ENCODE measurements around the gene ASAP3. TPM values are rescaled to one million over a fixed set of nuclear protein-coding genes. Genes with fewer than 3 reads are reported as not detected.

ASAP3 gene
- total and polyA plus RNA-seq, 12 donors, result 15.5 to 58.4 (median 30.4) TPM

DNA sequence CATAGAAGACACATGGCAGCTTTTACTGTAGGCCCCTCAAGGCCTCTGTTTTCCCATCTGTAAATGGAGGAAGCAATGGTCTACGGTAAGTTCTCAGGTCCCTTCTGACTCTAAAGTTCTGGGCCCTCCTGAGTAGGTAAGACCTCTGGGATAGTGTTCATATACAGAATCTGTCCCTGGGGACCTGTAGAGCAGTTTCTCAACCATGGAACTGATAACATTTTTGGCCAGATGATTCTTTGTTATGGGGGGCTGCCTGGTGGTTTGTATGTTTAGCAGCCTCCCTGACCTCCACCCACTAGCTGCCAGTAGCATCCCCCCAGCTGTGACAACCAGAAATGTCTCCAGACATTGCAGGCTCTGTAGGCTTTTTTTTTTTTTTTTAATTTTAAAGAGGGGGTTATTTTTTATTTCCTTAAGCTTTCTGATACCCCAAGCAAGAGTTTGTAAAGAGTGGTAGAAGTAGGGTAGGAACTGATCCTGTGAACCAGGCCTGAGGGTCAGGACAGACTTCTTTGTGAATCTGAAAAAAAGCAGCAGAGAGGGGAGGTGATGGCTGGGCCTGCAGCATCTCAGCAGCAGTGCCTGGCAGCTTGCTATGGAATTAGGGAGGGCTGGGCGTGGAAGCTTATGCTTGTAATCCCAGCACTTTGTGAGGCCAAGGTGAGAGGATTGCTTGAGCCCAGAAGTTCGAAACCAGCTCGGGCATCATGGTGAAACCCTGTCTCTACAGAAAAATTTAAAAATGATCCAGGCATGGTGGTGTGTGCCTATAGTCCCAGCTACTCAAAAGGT is 39.2 kb downstream of the ASAP3 start:
- Histone ChIP-seq H3K4me1 (peaks cover 0 to 21% (median 4%) of the 10 kb centered on the region in 9 donors), H3K27me3 (no peaks in the 10 kb centered on the region), H3K36me3 (peaks cover 0 to 91% (median 4%) of the 10 kb centered on the region in 9 donors), H3K9me3 (no peaks in the 10 kb centered on the region), H3K4me3 (peak overlapping the region in 1 of 10 donors; percentile 9), H3K27ac (peak overlapping the region in 4 of 10 donors; percentile 8 to 68 (median 40))
- ATAC-seq (peak in 1 of 8 donors; percentile 8), DNase-seq (no peak)
- TF ChIP-seq, protein P1, sequence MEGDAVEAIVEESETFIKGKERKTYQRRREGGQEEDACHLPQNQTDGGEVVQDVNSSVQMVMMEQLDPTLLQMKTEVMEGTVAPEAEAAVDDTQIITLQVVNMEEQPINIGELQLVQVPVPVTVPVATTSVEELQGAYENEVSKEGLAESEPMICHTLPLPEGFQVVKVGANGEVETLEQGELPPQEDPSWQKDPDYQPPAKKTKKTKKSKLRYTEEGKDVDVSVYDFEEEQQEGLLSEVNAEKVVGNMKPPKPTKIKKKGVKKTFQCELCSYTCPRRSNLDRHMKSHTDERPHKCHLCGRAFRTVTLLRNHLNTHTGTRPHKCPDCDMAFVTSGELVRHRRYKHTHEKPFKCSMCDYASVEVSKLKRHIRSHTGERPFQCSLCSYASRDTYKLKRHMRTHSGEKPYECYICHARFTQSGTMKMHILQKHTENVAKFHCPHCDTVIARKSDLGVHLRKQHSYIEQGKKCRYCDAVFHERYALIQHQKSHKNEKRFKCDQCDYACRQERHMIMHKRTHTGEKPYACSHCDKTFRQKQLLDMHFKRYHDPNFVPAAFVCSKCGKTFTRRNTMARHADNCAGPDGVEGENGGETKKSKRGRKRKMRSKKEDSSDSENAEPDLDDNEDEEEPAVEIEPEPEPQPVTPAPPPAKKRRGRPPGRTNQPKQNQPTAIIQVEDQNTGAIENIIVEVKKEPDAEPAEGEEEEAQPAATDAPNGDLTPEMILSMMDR (IDR thresholded peaks at IDR 0.05), result no peak
- WGBS, 2 donors, result 92 to 96% methylated on average over 4 of the region's 4 CpGs
- intact Hi-C loops (cut with DNase I), result no loop called here

- intact Hi-C loops (cut with DNase I), result no loop called here
- 68 to 69% methylated on average over 4 of the region's 4 CpGs for WGBS, 2 donors
- TF ChIP-seq, protein P1 (IDR thresholded peaks at IDR 0.05), result no peak
- Histone ChIP-seq H3K4me3 (peak overlapping the region in 1 of 10 donors; percentile 9), H3K36me3 (peaks cover 0 to 91% (median 11%) of the 10 kb centered on the region in 9 donors), H3K9me3 (no peaks in the 10 kb centered on the region), H3K27me3 (no peaks in the 10 kb centered on the region), H3K4me1 (peaks cover 0 to 21% (median 0%) of the 10 kb centered on the region in 9 donors), H3K27ac (peak overlapping the region in 4 of 10 donors; percentile 8 to 68 (median 40))
- ATAC-seq (peak; percentile 69 to 91 (median 85)), DNase-seq (peak in 1 of 2 donors; percentile 33)
These were observed 39.9 kb downstream of the ASAP3 start for GRCh38 chr1:23444104-23444533.

GRCh38 chr1:23442751-23443150 is 41.2 kb downstream of the ASAP3 start:
- no peaks in the 10 kb centered on the region for H3K27me3 ChIP-seq
- WGBS, 2 donors, result 82 to 86% methylated on average over 3 of the region's 3 CpGs
- H3K36me3 ChIP-seq, result peaks cover 0 to 91% (median 16%) of the 10 kb centered on the region in 9 donors
- ATAC-seq, result no peak
- no peak overlapping the region for H3K4me3 ChIP-seq
- H3K27ac ChIP-seq, result no peak overlapping the region
- intact Hi-C loops (cut with DNase I), result no loop called here
- no peak for DNase-seq
- H3K4me1 ChIP-seq, result peaks cover 0 to 21% (median 0%) of the 10 kb centered on the region in 9 donors
- H3K9me3 ChIP-seq, result no peaks in the 10 kb centered on the region
- TF ChIP-seq, protein P1 (IDR thresholded peaks at IDR 0.05), result no peak

- DNase-seq (no peak), ATAC-seq (peak in 1 of 8 donors; percentile 16)
- Histone ChIP-seq H3K4me1 (peaks cover 0 to 21% (median 0%) of the 10 kb centered on the region in 9 donors), H3K27ac (no peak overlapping the region), H3K27me3 (no peaks in the 10 kb centered on the region), H3K36me3 (peaks cover 0 to 91% (median 16%) of the 10 kb centered on the region in 9 donors), H3K4me3 (no peak overlapping the region), H3K9me3 (no peaks in the 10 kb centered on the region)
- intact Hi-C loops (cut with DNase I), result no loop called here
- TF ChIP-seq, protein P1 (IDR thresholded peaks at IDR 0.05), result no peak
- WGBS, 2 donors, result 65 to 75% methylated on average over 8 of the region's 8 CpGs
These were observed 42.4 kb downstream of the ASAP3 start for GRCh38 chr1:23441446-23442148.

Measured in heart right ventricle (tissue), 16 donors.